Large intestine (tissue), 3 donors: ENCODE data around the gene AFAP1. TPM values are rescaled to one million over a fixed set of nuclear protein-coding genes. Genes with fewer than 3 reads are reported as not detected.

Source experiments
- DNase-seq, 2 donors: peaks; one replicate each; pipeline versions ENCODE4 v3.0.0 to v3.0.0-alpha.2; 2013
- H3K27ac ChIP-seq: one replicate; pipeline ENCODE4 v1.5.1; 2013; ENCODE audit warnings: low read length
- H3K27me3 ChIP-seq: 2 replicates; pipeline ENCODE4 v1.6.1; 2013; ENCODE audit warnings: low read length; ENCODE audit not compliant: control insufficient read depth, insufficient read depth
- H3K36me3 ChIP-seq: 2 replicates; pipeline ENCODE4 v1.6.1; 2013; ENCODE audit warnings: low read length; ENCODE audit not compliant: control insufficient read depth, insufficient read depth
- H3K4me1 ChIP-seq: one replicate; pipeline ENCODE4 v1.6.1; 2013; ENCODE audit warnings: low read length; ENCODE audit not compliant: control insufficient read depth, insufficient read depth
- H3K4me3 ChIP-seq: one replicate; pipeline ENCODE4 v1.5.1; 2013; ENCODE audit warnings: low read length
- H3K9me3 ChIP-seq: one replicate; pipeline ENCODE4 v1.6.1; 2013; ENCODE audit warnings: mild to moderate bottlenecking, low read depth, low read length, moderate library complexity; ENCODE audit not compliant: control insufficient read depth
- WGBS: methylation state at CpG from one replicate; pipeline ENCODE4 v1.1.5; 2013; ENCODE audit warnings: low lambda C conversion rate; ENCODE audit not compliant: insufficient coverage; 5-methylcytosine and 5-hydroxymethylcytosine counted together
- polyA plus RNA-seq: library from polyadenylated mRNA; unstranded; fragments of 120-200 nt; gene quantifications from one replicate; pipeline ENCODE4 v1.2.1, GENCODE V29; 2013

AFAP1 gene
- polyA plus RNA-seq, 1 donor = 19.3 TPM

- WGBS = no CpG with 5 or more reads among the region's 6 CpGs
- H3K36me3 ChIP-seq = no peaks in the 10 kb centered on the region
- H3K4me3 ChIP-seq = no peak overlapping the region
- no peak overlapping the region for H3K27ac ChIP-seq
- DNase-seq = no peak
- peaks cover 4% of the 10 kb centered on the region for H3K4me1 ChIP-seq
- H3K9me3 ChIP-seq = no peaks in the 10 kb centered on the region
- H3K27me3 ChIP-seq = no peaks in the 10 kb centered on the region
Measured at GRCh38 chr4:7879127-7879526, 60.5 kb downstream of the AFAP1 start.

DNA sequence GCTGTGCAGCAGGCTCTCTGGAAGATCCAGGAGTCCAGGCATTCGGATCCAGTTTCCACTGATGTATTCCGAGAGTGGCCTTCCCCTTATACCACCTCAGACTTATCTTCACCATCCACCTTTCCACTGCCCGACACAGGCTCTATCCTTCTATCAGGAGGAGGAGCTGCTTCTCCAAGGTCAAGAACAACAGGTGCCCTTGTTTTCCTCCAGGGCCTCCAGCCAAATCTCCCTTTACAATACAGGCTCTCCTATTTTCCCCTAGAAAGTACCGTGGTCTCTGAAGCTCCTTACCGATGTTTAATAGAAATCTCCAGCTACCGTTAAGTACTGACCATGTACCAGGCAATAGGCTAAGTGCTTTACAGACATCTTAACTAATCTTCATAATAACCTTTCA lies 61.3 kb downstream of the AFAP1 start:
- H3K4me3 ChIP-seq = no peak overlapping the region
- 84% methylated on average over 3 of the region's 6 CpGs for WGBS
- no peaks in the 10 kb centered on the region for H3K9me3 ChIP-seq
- H3K27ac ChIP-seq = no peak overlapping the region
- no peaks in the 10 kb centered on the region for H3K27me3 ChIP-seq
- H3K4me1 ChIP-seq = peaks cover 4% of the 10 kb centered on the region
- no peak for DNase-seq
- no peaks in the 10 kb centered on the region for H3K36me3 ChIP-seq

DNA sequence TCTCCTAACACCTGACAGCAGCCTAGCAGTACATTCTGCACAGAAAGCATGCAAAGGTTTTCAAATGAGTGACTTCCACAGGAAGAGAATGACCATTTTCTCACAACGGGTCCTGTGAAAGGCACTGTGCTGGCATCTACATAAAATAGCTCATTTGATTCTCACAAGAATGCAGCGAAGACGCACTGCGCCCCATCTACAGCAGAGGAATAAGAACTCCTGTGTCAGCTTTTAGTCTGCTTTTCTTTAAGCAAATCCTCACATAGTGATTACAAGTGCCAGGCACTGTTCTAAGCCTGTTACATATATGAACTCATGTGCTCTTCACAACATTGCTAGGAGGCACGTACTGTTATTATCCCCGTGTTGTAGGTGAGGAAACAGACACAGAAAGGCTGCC lies 62.5 kb downstream of the AFAP1 start:
- H3K4me1 ChIP-seq = peaks cover 4% of the 10 kb centered on the region
- no peaks in the 10 kb centered on the region for H3K27me3 ChIP-seq
- peak overlapping the region; percentile 43 for H3K27ac ChIP-seq
- H3K9me3 ChIP-seq = no peaks in the 10 kb centered on the region
- no peak for DNase-seq
- H3K36me3 ChIP-seq = no peaks in the 10 kb centered on the region
- no CpG with 5 or more reads among the region's 6 CpGs for WGBS
- no peak overlapping the region for H3K4me3 ChIP-seq

GRCh38 chr4:7876201-7876875 lies 63.3 kb downstream of the AFAP1 start:
- H3K27ac ChIP-seq = peak overlapping the region; percentile 43

GRCh38 chr4:7874838-7875237 lies 64.8 kb downstream of the AFAP1 start:
- no peak overlapping the region for H3K27ac ChIP-seq
- WGBS = no CpG with 5 or more reads among the region's 3 CpGs

More at GRCh38 chr4:7876201-7876875, 63.3 kb downstream of the AFAP1 start:
- Histone ChIP-seq H3K36me3 (no peaks in the 10 kb centered on the region), H3K9me3 (no peaks in the 10 kb centered on the region), H3K4me1 (peaks cover 9% of the 10 kb centered on the region), H3K4me3 (no peak overlapping the region), H3K27me3 (no peaks in the 10 kb centered on the region)
- DNase-seq = no peak
- WGBS = 83% methylated on average over 2 of the region's 15 CpGs

DNA sequence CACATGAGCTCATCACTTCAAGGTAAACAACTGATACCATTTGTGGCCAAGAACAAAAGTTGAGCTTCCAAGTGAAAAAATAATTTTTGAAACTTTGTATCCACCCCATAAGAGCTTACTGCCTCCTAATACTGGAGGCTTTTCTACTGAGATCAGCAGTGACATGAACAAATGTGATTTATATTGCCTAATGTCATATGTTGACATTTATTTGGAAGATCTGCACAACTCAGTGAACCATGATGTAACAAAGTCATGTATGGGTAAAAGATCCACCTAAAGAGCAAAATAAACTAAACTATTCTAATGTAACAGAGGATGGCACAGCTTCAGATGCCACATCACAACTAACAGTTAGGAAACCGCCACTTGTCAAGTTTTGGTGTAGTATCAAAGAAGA lies 65.8 kb downstream of the AFAP1 start:
- WGBS = no CpG with 5 or more reads among the region's 1 CpG
- H3K4me3 ChIP-seq = no peak overlapping the region
- peaks cover 15% of the 10 kb centered on the region for H3K36me3 ChIP-seq
- no peaks in the 10 kb centered on the region for H3K9me3 ChIP-seq
- no peak for DNase-seq
- no peak overlapping the region for H3K27ac ChIP-seq
- H3K4me1 ChIP-seq = peaks cover 10% of the 10 kb centered on the region
- no peaks in the 10 kb centered on the region for H3K27me3 ChIP-seq

More at GRCh38 chr4:7874838-7875237, 64.8 kb downstream of the AFAP1 start:
- H3K36me3 ChIP-seq = peaks cover 14% of the 10 kb centered on the region
- no peak overlapping the region for H3K4me3 ChIP-seq
- no peaks in the 10 kb centered on the region for H3K27me3 ChIP-seq
- H3K9me3 ChIP-seq = no peaks in the 10 kb centered on the region
- peaks cover 10% of the 10 kb centered on the region for H3K4me1 ChIP-seq
- DNase-seq = no peak

DNA sequence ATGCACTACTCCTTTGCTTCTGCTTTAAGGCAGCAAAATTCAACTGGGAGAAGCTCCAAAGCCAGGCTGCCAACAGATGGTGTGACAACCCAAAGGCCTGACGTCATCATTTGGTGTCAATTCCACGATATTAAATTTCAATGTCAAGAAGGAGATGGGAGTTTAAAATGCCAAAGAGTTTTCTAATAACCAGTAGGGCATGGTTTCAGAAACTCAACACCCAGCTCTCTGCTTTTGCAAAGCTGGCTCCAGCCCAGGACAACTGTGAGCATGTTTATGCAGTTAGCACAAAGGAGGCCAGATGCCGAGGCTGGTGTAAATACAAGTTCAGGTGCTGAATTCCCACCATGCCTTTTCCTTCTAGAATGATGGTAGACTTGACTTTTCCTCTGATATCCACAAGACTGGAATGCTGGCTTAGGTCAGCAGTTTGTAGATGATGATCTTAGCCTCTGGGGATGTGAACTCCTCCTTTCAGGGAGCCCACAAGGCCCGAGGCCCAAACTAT lies 67.3 kb downstream of the AFAP1 start:
- H3K27ac ChIP-seq = no peak overlapping the region
- peaks cover 10% of the 10 kb centered on the region for H3K4me1 ChIP-seq
- peak in 1 of 2 donors; percentile 22 for DNase-seq
- H3K27me3 ChIP-seq = no peaks in the 10 kb centered on the region
- WGBS = no CpG with 5 or more reads among the region's 4 CpGs
- peaks cover 27% of the 10 kb centered on the region for H3K36me3 ChIP-seq
- H3K4me3 ChIP-seq = no peak overlapping the region
- no peaks in the 10 kb centered on the region for H3K9me3 ChIP-seq

DNA sequence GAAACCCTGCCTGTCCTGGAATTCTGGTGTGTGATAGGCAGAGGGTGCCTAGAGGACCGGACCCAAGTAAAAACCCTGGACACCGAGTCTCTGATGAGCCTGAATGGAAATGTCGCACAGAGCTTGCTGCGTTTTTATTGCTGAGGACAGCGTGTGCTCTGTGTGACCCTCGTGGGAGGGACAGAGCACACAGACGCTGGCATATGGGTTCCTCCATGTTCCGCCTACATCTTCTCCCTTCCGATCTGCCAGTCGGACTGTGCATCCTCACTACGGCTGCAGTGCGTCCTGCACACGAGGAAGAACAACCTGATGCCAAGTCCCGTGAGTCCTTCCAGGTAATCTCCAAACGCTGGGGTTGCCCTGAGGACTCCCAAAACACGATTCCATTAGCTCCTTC lies 68.3 kb downstream of the AFAP1 start:
- Histone ChIP-seq H3K4me1 (peaks cover 6% of the 10 kb centered on the region), H3K27me3 (no peaks in the 10 kb centered on the region), H3K27ac (no peak overlapping the region), H3K4me3 (no peak overlapping the region), H3K36me3 (peaks cover 32% of the 10 kb centered on the region), H3K9me3 (no peaks in the 10 kb centered on the region)
- WGBS = 97% methylated on average over 6 of the region's 16 CpGs
- DNase-seq = no peak

DNA sequence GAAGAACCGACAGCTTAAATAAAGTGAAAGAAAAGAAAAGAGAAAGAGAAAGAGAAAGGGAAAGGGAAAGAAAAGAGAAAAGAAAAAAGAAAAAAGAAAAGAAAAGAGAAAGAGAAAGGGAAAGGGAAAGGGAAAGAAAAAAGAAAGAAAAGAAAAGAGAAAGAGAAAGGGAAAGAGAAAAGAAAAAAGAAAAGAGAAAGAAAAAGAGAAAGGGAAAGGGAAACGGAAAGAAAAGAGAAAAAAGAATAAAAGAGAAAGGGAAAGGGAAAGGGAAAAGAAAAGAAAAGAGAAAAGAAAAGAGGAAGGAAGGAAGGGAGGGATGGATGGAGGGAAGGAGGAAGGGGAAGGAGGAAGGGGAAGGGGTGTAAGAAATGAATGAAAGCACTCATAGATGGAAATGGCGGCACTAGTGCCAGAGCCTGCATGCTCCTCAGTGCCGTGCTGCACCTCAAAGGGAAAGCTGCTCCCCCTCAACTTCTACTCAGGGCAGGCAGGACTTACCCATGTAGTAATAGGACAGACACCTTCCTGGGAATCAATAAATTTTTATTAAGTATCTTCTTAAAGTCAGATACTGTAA lies 70.7 kb downstream of the AFAP1 start:
- Histone ChIP-seq H3K4me3 (no peak overlapping the region), H3K36me3 (peaks cover 46% of the 10 kb centered on the region), H3K27ac (no peak overlapping the region), H3K9me3 (peaks cover 1% of the 10 kb centered on the region), H3K27me3 (no peaks in the 10 kb centered on the region), H3K4me1 (peaks cover 6% of the 10 kb centered on the region)
- WGBS = 76% methylated on average over 2 of the region's 4 CpGs
- DNase-seq = no peak

DNA sequence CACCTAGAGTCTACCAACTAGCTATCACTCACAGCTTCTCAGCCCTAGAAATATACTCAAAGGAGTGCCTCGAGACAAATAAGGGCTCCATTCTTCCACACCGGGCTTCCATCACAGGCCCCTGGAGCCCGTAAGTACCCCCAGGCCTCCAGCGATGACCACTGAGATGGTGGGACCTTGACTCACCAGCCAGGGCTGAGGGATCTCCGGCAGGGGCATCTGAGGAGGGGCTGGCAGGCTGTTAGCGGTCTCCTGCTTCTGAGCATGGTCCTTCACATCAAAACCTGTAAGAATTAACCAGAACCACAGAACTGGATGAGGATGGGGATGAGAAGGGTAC lies 71.3 kb downstream of the AFAP1 start:
- Histone ChIP-seq H3K36me3 (peaks cover 46% of the 10 kb centered on the region), H3K27ac (no peak overlapping the region), H3K4me1 (peaks cover 6% of the 10 kb centered on the region), H3K4me3 (no peak overlapping the region), H3K9me3 (peaks cover 5% of the 10 kb centered on the region), H3K27me3 (no peaks in the 10 kb centered on the region)
- WGBS = no CpG with 5 or more reads among the region's 6 CpGs
- DNase-seq = no peak
